ENCODE measurements around the gene ZC2HC1C. TPM values are rescaled to one million over a fixed set of nuclear protein-coding genes. Genes with fewer than 3 reads are reported as not detected.

ZC2HC1C gene
- polyA plus RNA-seq, 4 donors = 3.4 to 15.9 (median 6.1) TPM

DNA sequence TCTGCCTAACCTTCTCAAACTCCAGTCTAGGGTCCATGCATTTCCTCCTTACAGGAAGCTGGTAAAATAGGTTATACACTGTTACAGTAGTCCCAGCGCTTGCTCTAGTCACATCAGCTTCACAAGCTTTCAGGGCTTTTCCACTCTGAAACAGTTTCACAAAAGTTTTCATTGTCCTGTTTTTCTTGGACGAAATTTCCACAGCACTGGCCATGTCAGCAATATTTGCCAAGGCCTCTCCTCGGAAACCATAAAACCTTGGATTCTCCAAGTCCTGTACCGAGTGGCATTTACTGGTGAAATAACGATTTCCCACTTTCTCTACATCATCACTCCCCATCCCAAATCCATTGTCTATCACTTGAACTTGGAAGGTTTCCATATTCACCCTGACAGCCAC, 20.3 kb upstream of the ZC2HC1C start:
- Histone ChIP-seq H3K27ac (ENCODE audit: low read depth in 1 of 3, low read length in 2 of 3) (peak overlapping the region in 1 of 3 donors; percentile 78), H3K27me3 (ENCODE audit: control insufficient read depth in 3 of 3, insufficient read depth in 3 of 3, low read length in 3 of 3) (no peaks in the 10 kb centered on the region), H3K9me3 (ENCODE audit: control insufficient read depth in 2 of 2, insufficient read depth in 1 of 2, low read depth in 1 of 2, low read length in 1 of 2) (no peaks in the 10 kb centered on the region), H3K4me1 (ENCODE audit: control insufficient read depth in 3 of 3, insufficient read depth in 2 of 3, low read depth in 1 of 3, low read length in 2 of 3) (peaks cover 2 to 11% (median 10%) of the 10 kb centered on the region in 3 donors), H3K4me3 (ENCODE audit: low read depth in 1 of 3, low read length in 3 of 3) (no peak overlapping the region), H3K36me3 (ENCODE audit: control insufficient read depth in 3 of 3, insufficient read depth in 2 of 3, low read depth in 1 of 3, low read length in 3 of 3) (no peaks in the 10 kb centered on the region)
- FAIRE-seq = no peak
- 84 to 95% (median 95%) methylated on average over 5 of the region's 5 CpGs for WGBS, 3 donors
- no peak for DNase-seq

DNA sequence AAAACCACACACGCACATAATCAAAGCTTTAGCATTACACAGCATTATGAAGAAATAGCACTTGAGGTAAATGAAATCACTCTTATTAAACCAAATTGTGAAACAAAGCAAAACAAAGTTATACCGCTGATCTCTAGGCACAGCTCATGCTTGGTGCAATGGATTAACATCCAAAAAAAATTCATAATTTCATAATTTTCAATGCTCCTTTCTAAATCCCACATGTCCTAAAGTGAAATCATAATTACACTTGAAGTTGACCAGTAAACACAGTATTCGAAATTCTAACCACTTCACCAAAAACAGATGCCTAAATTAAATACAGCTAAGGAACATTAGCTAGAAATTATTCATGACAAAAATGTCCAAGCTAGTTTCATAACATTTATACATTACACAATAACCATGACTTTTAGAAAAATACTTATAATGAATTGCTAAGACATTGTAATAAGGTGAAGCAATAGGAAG, 19.7 kb upstream of the ZC2HC1C start:
- Histone ChIP-seq H3K36me3 (ENCODE audit: control insufficient read depth in 3 of 3, insufficient read depth in 2 of 3, low read depth in 1 of 3, low read length in 3 of 3) (no peaks in the 10 kb centered on the region), H3K9me3 (ENCODE audit: control insufficient read depth in 2 of 2, insufficient read depth in 1 of 2, low read depth in 1 of 2, low read length in 1 of 2) (no peaks in the 10 kb centered on the region), H3K4me3 (ENCODE audit: low read depth in 1 of 3, low read length in 3 of 3) (no peak overlapping the region), H3K4me1 (ENCODE audit: control insufficient read depth in 3 of 3, insufficient read depth in 2 of 3, low read depth in 1 of 3, low read length in 2 of 3) (peaks cover 2 to 11% (median 10%) of the 10 kb centered on the region in 3 donors), H3K27ac (ENCODE audit: low read depth in 1 of 3, low read length in 2 of 3) (no peak overlapping the region), H3K27me3 (ENCODE audit: control insufficient read depth in 3 of 3, insufficient read depth in 3 of 3, low read length in 3 of 3) (no peaks in the 10 kb centered on the region)
- no peak for DNase-seq
- FAIRE-seq = no peak
- WGBS, 3 donors = 81 to 93% (median 86%) methylated on average over 3 of the region's 3 CpGs

DNA sequence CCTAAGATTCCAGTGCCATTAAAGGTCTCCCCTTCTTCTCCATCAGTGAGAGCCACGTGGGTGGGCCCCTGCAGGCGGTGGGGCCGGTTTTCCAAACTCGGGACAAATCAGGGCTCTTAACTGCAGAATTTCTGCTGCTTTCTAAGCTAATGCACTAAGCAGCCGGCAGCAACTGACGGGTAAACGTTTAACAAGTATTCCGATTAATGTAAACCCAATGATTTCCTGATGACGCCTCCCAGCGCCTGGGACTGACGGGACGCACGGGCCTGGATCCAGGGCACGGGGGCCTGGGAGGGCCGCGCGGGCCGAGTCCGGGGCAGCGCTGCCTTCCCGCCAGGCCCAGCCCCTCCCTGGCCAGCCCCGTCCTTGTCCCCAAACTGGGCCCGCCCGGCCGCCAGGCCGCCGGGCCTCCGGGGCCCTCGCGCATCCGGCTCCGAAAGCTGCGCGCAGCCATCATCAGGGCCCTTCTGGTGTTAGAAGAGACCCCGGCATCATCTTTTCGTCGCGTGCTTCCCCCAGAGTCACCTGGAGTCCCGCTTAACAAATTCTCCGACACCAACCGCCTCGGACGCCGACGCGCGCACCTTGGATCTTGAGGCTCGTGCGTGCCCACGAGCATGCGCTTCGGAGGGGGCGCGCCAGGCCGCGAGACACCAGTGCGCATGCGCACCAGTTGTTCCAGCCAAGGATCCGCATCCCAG, 18.4 kb upstream of the ZC2HC1C start, which contains the start of gene MLH3:
Gene MLH3 (minus strand): TSS at position 616 of the 704 bp plus-strand sequence. CDS start 1,812 bp downstream, outside the sequence.
- DNase-seq (peak; percentile 93 to 96), FAIRE-seq (no peak)
- Histone ChIP-seq H3K27me3 (ENCODE audit: control insufficient read depth in 3 of 3, insufficient read depth in 3 of 3, low read length in 3 of 3) (no peaks in the 10 kb centered on the region), H3K9me3 (ENCODE audit: control insufficient read depth in 2 of 2, insufficient read depth in 1 of 2, low read depth in 1 of 2, low read length in 1 of 2) (no peaks in the 10 kb centered on the region), H3K4me3 (ENCODE audit: low read depth in 1 of 3, low read length in 3 of 3) (peak within 1 kb of the TSS; percentile 63 to 67 (median 64)), H3K36me3 (ENCODE audit: control insufficient read depth in 3 of 3, insufficient read depth in 2 of 3, low read depth in 1 of 3, low read length in 3 of 3) (no peaks in the 10 kb centered on the region), H3K27ac (ENCODE audit: low read depth in 1 of 3, low read length in 2 of 3) (peak within 1 kb of the TSS; percentile 82 to 95 (median 86)), H3K4me1 (ENCODE audit: control insufficient read depth in 3 of 3, insufficient read depth in 2 of 3, low read depth in 1 of 3, low read length in 2 of 3) (peaks cover 2 to 11% (median 6%) of the 10 kb centered on the region in 3 donors)
- WGBS, 3 donors = 1% methylated on average over 48 to 59 of the region's 59 CpGs

DNA sequence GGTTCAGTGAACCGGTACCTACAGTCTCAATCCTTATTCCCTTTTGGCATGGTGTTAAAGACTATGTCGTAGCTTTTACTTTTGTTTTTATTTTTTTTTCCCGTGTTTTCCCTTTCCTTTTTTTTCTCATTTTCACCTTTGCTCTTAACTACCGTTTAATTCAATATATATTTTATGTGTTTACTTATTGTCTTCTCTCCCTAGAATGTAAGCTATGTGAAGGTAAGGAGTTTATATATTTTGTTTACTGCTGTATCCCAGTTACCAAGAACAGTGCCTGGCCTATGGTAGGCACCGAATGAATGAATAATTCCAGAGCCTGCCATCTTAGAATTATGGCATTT, 17.9 kb upstream of the ZC2HC1C start:
- DNase-seq = no peak
- peaks cover 0 to 11% (median 6%) of the 10 kb centered on the region in 3 donors for H3K4me1 ChIP-seq (ENCODE audit: control insufficient read depth in 3 of 3, insufficient read depth in 2 of 3, low read depth in 1 of 3, low read length in 2 of 3)
- no peaks in the 10 kb centered on the region for H3K27me3 ChIP-seq (ENCODE audit: control insufficient read depth in 3 of 3, insufficient read depth in 3 of 3, low read length in 3 of 3)
- no peak for FAIRE-seq
- H3K9me3 ChIP-seq (ENCODE audit: control insufficient read depth in 2 of 2, insufficient read depth in 1 of 2, low read depth in 1 of 2, low read length in 1 of 2) = no peaks in the 10 kb centered on the region
- H3K27ac ChIP-seq (ENCODE audit: low read depth in 1 of 3, low read length in 2 of 3) = peak overlapping the region in 2 of 3 donors; percentile 86 to 95
- peak overlapping the region in 2 of 3 donors; percentile 63 to 64 for H3K4me3 ChIP-seq (ENCODE audit: low read depth in 1 of 3, low read length in 3 of 3)
- 14 to 23% (median 20%) methylated on average over 5 of the region's 5 CpGs for WGBS, 3 donors
- no peaks in the 10 kb centered on the region for H3K36me3 ChIP-seq (ENCODE audit: control insufficient read depth in 3 of 3, insufficient read depth in 2 of 3, low read depth in 1 of 3, low read length in 3 of 3)

DNA sequence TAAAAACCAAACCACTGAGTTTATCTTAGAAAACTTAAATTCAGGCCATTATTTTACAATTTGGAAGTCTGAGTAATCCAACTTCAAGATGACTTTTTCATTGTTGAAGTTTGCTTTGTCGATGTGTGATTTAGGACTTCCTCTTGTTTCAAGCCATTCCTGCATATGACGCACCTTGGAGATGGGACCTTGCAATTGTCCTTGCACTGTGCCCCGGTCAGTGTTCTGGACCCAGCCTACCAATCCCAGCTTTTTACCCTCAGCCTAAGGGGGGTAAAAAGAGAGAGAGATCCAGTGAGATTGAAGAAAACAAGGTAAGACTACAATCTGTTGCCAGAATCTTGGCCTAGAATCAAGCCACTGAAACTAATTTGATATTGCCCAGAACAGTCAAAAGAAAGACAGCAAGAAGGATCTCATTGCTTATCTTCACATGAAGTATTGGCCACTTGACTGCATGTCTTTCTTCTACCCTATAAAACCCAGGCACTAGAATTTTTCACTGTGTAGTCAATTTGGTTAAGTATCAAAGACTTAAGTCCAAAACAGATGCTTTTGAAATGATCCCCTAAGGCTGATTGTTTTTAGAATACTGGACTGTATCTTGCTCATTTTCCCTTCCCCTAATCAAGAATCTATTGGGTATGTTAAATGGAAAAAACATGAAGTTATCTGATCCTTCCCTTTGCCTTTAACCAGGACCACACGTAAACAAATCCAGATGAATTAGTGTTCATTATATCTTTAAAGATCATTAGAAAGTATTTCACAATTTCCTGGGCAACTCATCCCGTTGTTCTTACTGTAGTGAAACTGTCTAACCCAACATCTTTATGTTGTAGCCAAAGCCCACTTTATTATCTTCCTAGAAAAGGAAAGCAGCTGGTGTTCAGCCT, 15.8 kb upstream of the ZC2HC1C start:
- DNase-seq (no peak), FAIRE-seq (no peak)
- 61 to 68% (median 62%) methylated on average over 5 of the region's 5 CpGs for WGBS, 3 donors
- no peak overlapping the region for H3K27ac ChIP-seq (ENCODE audit: low read depth in 1 of 3, low read length in 2 of 3)
- no peaks in the 10 kb centered on the region for H3K36me3 ChIP-seq (ENCODE audit: control insufficient read depth in 3 of 3, insufficient read depth in 2 of 3, low read depth in 1 of 3, low read length in 3 of 3)
- H3K27me3 ChIP-seq (ENCODE audit: control insufficient read depth in 3 of 3, insufficient read depth in 3 of 3, low read length in 3 of 3) = no peaks in the 10 kb centered on the region
- H3K4me1 ChIP-seq (ENCODE audit: control insufficient read depth in 3 of 3, insufficient read depth in 2 of 3, low read depth in 1 of 3, low read length in 2 of 3) = peaks cover 0 to 11% (median 3%) of the 10 kb centered on the region in 3 donors
- H3K9me3 ChIP-seq (ENCODE audit: control insufficient read depth in 2 of 2, insufficient read depth in 1 of 2, low read depth in 1 of 2, low read length in 1 of 2) = no peaks in the 10 kb centered on the region
- no peak overlapping the region for H3K4me3 ChIP-seq (ENCODE audit: low read depth in 1 of 3, low read length in 3 of 3)

DNA sequence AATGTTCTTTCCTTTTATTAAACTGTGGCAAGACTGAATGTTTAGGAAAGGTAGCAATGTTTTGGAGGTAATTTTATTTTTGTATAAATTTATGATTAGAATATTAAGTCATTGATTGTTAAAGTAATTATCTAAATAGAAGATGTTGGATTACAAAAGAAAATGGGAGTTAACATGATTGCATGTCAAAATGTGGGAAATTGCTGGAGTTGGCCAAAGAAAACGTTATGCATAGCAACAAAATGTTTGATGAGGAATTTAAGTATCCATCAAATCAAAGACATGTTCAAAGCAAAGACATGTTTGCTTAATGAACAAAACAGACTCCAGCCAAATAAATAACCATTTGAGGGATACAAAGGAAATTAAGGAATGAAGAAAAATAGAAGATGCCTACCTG, 15.0 kb upstream of the ZC2HC1C start:
- Histone ChIP-seq H3K9me3 (ENCODE audit: control insufficient read depth in 2 of 2, insufficient read depth in 1 of 2, low read depth in 1 of 2, low read length in 1 of 2) (no peaks in the 10 kb centered on the region), H3K27ac (ENCODE audit: low read depth in 1 of 3, low read length in 2 of 3) (no peak overlapping the region), H3K4me1 (ENCODE audit: control insufficient read depth in 3 of 3, insufficient read depth in 2 of 3, low read depth in 1 of 3, low read length in 2 of 3) (peaks cover 0 to 11% (median 3%) of the 10 kb centered on the region in 3 donors), H3K27me3 (ENCODE audit: control insufficient read depth in 3 of 3, insufficient read depth in 3 of 3, low read length in 3 of 3) (no peaks in the 10 kb centered on the region), H3K4me3 (ENCODE audit: low read depth in 1 of 3, low read length in 3 of 3) (no peak overlapping the region), H3K36me3 (ENCODE audit: control insufficient read depth in 3 of 3, insufficient read depth in 2 of 3, low read depth in 1 of 3, low read length in 3 of 3) (no peaks in the 10 kb centered on the region)
- WGBS, 3 donors = 70 to 86% (median 78%) methylated on average over 1 of the region's 1 CpG
- DNase-seq (no peak), FAIRE-seq (no peak)

DNA sequence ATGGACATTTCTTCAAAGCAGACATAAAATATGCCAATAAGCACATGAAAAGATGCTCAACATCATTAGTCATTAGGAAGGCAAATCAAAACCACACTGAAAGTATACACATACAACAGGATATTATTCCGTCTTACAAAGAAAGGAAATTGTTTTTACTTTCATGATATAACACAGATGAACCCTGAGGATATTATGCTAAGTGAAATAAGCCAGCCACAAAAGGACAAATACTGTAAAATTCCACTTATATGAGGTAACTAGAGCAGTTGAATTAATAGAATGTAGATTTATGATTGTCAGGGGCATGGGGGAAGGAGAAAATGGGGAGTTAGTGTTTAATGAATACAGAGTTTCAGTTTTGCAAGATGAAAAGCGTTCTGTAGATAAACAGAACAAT, 9.8 kb upstream of the ZC2HC1C start:
- DNase-seq = no peak
- WGBS, 3 donors = 84 to 95% (median 92%) methylated on average over 2 of the region's 2 CpGs
- Histone ChIP-seq H3K9me3 (ENCODE audit: control insufficient read depth in 2 of 2, insufficient read depth in 1 of 2, low read depth in 1 of 2, low read length in 1 of 2) (no peaks in the 10 kb centered on the region), H3K4me1 (ENCODE audit: control insufficient read depth in 3 of 3, insufficient read depth in 2 of 3, low read depth in 1 of 3, low read length in 2 of 3) (peaks cover 0 to 8% (median 0%) of the 10 kb centered on the region in 3 donors), H3K36me3 (ENCODE audit: control insufficient read depth in 3 of 3, insufficient read depth in 2 of 3, low read depth in 1 of 3, low read length in 3 of 3) (no peaks in the 10 kb centered on the region), H3K27ac (ENCODE audit: low read depth in 1 of 3, low read length in 2 of 3) (no peak overlapping the region), H3K4me3 (ENCODE audit: low read depth in 1 of 3, low read length in 3 of 3) (no peak overlapping the region), H3K27me3 (ENCODE audit: control insufficient read depth in 3 of 3, insufficient read depth in 3 of 3, low read length in 3 of 3) (no peaks in the 10 kb centered on the region)
- FAIRE-seq = no peak

DNA sequence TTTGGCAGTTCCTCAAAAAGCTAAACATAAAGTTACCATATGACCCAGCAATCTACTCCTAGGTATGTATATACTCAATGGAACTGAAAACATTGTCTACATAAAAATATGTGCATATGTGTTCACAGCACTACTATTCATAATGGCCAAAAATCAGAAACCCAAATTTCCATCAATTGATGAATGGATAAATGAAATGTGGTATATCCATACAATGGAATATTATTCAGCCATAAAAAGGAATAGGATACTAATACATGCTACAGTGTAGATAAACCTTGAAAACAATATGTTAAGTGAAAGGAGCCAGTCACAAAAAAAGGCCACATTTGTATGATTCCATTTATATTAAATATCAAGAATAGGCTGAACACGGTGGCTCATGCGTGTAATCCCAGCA, 9.0 kb upstream of the ZC2HC1C start:
- Histone ChIP-seq H3K36me3 (ENCODE audit: control insufficient read depth in 3 of 3, insufficient read depth in 2 of 3, low read depth in 1 of 3, low read length in 3 of 3) (no peaks in the 10 kb centered on the region), H3K4me1 (ENCODE audit: control insufficient read depth in 3 of 3, insufficient read depth in 2 of 3, low read depth in 1 of 3, low read length in 2 of 3) (peaks cover 0 to 8% (median 0%) of the 10 kb centered on the region in 3 donors), H3K9me3 (ENCODE audit: control insufficient read depth in 2 of 2, insufficient read depth in 1 of 2, low read depth in 1 of 2, low read length in 1 of 2) (no peaks in the 10 kb centered on the region), H3K27me3 (ENCODE audit: control insufficient read depth in 3 of 3, insufficient read depth in 3 of 3, low read length in 3 of 3) (no peaks in the 10 kb centered on the region), H3K4me3 (ENCODE audit: low read depth in 1 of 3, low read length in 3 of 3) (no peak overlapping the region), H3K27ac (ENCODE audit: low read depth in 1 of 3, low read length in 2 of 3) (no peak overlapping the region)
- DNase-seq = no peak
- 50 to 77% (median 50%) methylated on average over 2 of the region's 2 CpGs for WGBS, 3 donors
- FAIRE-seq = no peak

Data from small intestine (tissue), 7 donors.